GM19463 (cell line): ENCODE data around the gene FOLR3.
"Not testable (repeated sequence)": the region's sequence is repeated elsewhere in the genome, so short reads cannot be mapped to it uniquely, and the experiment has no call there.

Experiments used
- ATAC-seq: cut with Tn5 transposase; IDR thresholded peaks from one replicate; pipeline ENCODE4 v1.9.1; 2021; ENCODE audit warnings: mild to moderate bottlenecking, moderate library complexity; ENCODE audit not compliant: unreplicated experiment

The FOLR3 gene

DNA sequence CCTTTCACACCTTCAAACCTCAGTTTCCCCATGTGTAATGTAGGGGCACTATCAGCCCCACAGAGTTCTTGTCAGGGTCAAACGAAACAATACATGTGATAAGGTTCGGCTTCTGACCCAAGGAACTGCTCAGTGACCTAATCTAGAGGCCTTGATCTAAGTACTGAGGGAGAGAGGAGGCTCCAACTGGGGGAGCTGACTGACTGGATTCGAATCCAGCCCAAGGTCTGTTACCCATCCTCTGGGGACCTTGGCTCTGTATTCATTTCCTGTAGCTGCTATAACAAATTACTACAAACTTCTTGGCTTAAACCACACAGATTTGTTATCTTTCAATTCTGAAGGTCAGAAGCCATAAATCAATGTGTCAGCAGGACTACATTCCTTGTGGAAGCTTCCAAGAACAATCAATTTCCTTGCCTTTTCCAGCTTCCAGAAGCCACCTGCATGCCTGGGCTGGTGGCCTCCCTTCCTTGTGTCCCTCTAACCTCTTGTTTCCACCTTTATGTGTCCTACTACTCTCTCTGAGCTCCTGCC is 12.3 kb upstream of the FOLR3 start:
- no peak for ATAC-seq

DNA sequence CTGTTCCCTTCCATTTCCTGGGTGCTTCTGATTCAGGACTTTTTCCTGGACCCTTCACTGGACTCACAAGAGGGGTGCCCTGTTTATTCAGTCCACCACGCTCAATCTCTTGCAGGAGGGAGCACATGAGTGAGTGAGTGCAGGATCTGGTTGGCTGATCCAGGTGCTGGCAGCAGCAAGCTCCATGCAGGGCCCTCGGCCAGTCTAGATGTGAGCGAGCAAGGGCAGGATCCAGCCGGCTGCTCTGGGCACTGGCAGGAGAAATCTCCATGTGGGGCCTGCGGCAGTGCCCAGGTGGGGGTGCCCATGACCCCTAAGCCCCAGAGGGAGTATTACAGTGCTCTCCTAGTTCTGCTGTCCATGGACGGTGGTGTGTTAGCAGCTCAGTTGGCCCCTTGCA is 11.5 kb upstream of the FOLR3 start:
- no peak for ATAC-seq

DNA sequence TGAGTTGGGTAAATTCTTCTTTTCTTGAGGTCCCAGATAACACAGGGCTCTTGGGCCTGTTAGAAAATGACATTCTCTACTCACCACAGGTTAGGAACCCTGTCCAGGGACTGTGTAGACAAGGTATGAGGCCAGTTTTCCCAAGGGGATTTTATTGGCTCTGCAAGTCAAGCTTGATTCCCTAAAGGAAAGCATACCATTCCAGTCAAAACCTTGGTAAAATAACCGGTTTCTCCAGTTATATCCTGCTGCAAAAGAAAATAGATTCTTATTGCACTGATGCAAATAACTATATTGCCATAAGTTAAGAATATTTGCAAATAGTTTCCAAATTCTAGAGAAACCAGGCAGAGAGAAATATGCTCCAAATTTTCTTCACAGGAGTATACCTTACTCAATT is 9.6 kb upstream of the FOLR3 start:
- ATAC-seq, result no peak

DNA sequence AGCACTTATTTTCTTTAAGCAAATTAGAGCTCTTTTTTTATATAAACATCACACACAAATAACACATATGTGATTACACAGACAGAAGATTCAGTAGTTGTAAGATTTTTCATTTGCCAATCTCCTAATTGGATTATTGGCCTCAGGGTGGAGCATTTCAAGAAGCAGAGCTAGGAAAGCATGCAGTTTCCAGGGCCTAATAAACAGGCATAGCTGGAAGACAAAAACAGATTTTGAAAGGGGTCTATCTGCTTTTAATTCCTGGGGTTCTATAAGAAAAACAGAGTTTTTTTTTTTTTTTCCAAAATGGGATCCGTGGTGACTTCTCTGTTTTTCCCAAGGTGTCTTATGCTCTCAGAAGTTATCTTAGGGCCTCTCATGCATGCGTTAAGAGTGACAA is 7.6 kb upstream of the FOLR3 start:
- ATAC-seq, result no peak

DNA sequence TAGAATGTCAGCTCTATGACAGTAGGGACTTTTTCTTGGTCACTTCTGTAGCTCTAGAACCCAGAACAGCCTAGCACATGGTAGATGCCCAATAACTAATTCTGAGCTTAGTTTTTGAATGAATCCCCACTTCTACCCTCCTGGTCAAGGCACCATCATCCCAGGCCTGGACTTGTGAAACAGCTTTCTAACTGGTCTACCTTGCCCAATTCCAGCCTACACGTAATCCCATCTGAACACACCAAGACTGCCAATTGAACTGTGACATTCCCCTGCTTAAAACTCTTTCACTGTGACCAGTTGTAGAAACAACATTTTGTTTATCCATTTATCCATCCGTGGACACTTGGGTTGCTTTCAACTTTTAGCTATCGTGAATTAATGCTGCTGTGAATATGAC is 6.1 kb upstream of the FOLR3 start:
- no peak for ATAC-seq

DNA sequence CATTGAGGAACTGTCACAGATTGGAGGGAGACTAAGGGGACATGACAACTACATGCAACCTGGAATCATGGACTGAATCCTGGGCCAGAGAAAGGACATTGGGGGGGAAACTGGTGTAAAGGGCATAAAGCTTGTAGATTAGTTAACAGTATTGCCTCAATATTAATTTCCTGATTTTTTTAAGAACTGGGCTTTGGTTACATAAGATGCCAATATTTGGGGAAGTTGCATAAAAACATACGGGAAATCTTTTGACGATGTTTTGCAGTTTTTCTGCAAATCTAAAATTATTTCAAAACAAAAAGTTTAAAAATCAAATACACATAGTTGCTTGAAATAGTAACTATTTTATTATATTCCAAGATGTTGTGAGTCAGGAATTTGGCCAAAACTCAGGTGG is 2.9 kb upstream of the FOLR3 start:
- ATAC-seq, result no peak

DNA sequence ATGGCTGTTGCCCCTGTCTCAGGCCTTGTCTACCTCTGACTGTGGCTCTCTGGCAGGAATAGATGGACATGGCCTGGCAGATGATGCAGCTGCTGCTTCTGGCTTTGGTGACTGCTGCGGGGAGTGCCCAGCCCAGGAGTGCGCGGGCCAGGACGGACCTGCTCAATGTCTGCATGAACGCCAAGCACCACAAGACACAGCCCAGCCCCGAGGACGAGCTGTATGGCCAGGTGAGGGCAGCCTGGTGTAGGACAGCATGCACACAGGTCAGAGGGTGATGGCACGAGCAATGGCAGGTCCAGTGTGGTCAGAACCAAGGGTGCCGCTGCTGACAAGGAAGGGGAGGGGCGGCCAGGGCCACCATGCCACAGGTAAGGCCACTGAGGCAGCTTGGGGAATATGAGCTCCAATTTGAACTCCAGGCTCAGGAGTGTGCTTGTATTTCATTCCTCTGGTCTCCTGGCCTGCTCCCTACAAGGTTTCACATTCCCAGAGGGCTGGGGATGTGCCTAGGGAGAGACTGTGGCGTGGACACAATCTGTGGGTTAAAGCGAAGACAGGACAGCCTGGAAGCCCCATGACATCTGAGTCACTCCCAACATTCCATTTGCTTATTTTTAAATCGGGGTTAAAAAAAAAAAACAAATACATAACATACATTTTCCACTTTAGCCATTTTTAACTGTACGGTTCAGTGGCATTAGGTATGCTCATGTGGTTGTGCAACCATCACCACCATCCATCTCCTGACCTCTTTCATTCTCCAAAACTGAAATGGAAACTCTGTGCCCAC is 562 bp downstream of the FOLR3 start:
- no peak for ATAC-seq

DNA sequence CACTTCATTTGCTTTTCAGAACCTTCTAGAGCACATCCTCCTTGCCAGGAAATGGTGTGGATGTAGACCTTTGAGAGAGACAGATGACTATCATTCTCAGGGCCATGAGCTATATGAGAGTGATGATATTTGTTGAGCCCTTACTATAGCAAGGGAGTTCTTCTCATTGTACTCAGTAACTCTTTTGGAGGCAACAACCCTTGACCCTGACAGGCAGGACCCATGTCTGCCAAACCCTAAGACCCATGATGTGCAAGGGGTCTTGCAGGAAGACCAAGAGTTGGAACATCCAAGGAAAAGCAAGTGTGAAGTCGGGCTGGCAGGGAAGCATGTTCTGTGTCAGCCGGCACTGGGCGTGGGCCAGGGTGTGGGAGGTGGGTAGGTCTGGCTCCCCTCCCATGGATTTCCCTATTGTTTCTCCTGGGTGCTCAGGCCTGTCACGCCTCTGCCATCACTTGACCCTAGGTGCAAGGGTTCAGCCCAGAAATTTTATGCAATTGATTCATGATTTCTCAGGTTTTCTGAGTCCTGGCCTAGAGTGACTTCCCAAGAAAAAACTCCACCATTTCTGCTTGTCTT is 1.2 kb downstream of the FOLR3 start:
- ATAC-seq, result no peak

DNA sequence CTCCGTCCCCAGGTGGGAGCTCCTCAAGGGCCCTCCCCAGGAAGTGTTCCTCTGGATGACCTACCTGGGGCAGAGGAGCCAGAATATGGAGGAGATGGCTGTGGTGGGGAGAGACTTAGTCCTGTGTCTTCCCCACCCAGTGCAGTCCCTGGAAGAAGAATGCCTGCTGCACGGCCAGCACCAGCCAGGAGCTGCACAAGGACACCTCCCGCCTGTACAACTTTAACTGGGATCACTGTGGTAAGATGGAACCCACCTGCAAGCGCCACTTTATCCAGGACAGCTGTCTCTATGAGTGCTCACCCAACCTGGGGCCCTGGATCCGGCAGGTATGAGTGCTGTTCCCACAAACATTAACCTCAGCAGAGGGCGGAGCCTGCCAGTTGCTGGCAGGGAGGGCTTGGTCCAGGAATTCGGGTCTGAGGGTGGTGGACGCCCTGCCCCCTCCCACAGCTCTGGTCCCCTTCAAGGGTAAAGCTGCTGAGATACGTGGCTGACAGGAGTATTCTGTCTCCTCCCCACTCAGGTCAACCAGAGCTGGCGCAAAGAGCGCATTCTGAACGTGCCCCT is 3.4 kb downstream of the FOLR3 start:
- no peak for ATAC-seq

DNA sequence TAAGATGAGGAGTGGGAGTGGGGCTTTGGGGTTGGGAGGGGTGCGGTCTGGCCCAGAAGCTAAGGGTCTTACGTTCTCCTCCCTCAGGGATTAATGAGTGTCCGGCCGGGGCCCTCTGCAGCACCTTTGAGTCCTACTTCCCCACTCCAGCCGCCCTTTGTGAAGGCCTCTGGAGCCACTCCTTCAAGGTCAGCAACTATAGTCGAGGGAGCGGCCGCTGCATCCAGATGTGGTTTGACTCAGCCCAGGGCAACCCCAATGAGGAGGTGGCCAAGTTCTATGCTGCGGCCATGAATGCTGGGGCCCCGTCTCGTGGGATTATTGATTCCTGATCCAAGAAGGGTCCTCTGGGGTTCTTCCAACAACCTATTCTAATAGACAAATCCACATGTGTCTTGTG is 4.0 kb downstream of the FOLR3 start:
- no peak for ATAC-seq

DNA sequence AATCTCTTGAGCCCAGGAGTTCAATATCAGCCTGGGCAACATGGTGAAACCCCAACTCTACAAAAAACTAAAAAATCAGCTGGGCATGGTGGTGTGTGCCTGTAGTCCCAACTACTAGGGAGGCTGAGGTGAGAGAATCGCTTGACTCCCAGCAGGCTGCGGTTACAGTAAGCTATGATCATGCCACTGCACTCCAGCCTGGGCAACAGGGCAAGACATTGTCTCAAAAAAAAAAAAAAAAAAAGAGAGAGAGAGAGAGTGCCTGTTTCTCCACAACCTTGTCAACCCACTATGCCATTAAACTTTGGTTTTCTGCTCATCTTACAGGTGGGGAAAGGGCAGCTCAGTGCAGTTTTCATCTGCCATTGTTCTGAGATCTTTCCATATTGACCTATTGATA is 5.1 kb downstream of the FOLR3 start:
- ATAC-seq, result no peak

DNA sequence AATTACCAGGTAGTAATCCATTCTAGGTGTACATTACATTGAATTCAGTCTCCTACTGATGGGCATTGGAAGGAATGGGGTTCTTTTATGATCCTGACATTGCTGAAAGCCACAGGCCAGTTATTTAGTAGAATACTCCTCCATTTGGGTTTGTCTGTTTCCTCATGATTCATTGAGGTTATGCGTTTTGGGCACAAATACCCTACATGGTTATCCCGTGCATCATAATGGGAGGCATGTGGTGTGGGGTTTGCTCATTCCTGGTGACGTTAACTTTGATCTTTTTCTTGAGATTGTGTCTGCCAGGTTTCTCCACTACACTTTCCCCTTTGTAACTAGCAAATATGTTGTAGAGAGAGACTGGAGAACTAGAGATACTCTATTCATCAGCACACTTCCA is 5.5 kb downstream of the FOLR3 start:
- ATAC-seq, result no peak

DNA sequence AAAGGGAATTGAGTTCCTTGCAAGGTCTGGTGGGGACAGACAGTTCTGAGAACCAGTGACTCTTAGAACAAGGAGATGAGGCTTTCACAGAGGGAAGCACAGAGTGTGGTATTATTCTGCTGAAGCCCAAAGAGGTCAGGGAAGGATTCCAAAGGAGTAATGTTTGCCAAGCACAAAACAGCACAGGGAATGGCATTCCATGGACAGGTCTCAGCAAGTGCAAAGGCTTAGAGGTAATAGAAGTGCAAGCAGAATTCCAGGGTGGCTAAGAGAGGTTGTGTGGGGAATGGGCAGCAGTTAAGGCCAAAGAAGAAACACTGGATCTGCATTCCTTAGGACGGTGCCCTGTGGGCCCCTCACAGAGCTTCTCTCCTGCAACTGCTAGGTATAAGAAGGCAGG is 6.6 kb downstream of the FOLR3 start:
- not testable (repeated sequence) for ATAC-seq

DNA sequence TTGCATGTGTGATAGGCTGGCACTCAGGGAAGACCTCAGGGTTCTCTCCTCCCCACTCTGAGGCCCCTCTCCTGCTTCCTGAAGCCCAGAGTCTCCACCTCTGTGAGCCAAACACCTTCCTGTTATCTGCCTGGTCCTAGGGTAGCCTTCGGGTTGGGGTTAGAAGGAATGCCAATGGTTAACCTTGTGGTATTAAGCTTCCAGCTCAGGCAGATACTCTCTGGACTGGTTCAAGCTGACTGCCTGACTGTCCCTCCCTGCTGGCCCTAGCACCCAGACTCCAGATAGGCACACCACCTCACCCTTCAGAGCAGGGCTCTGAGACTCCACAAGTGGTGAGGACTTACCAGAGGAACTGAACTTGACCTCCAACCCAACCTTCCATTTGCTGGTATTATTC is 7.0 kb downstream of the FOLR3 start:
- ATAC-seq, result not testable (repeated sequence)

DNA sequence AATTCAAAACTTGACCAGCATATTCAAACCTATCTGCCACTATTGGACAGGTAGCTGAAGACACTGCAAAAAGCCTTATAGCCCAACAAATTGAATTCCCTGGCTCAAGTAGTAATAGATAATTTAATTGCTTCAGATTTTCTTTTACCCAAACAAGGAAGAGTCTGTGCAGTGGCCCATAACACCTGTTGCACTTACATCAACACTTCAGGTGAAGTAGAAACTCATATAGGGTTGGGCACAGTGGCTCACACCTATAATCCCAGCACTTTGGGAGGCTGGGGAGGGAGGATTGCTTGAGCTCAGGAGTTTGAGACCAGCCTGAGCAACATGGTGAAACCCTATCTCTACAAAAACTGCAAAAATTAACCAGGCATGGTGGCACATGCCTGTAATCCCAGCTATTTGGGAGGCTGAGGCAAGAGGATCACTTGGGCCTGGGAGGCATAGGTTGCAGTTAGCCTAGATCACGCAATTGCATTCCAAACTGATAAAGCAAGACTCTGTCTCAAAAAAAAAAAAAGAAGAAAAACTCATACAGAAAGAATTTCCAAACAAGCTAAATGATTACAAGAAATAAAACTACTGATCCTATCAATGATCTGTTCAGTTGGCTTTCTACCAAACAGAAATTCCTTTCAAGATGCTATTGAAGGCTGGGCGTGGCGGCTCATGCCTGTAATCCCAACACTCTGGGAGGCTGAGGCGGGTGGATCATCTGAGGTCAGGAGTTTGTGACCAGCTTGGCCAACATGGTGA is 9.5 kb downstream of the FOLR3 start:
- ATAC-seq, result no peak

DNA sequence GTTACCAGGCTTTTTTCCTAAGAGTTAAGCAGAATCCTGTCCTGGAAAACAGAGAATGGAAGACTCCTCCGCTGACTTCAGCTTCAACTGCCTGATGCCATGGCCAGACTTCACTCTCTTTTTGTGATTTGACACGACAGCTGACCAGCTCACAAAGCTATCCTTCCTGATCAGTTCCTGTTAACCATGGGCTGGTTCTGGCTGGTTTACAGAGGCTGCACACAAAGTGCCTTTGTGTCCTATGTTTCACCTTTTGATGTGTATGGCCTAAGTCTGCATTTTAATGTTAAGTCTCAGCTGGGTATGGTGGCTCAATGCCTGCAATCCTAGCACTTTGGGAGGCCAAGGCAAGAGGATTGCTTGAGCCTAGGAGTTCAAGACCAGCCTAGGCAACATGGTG is 11.1 kb downstream of the FOLR3 start:
- no peak for ATAC-seq

DNA sequence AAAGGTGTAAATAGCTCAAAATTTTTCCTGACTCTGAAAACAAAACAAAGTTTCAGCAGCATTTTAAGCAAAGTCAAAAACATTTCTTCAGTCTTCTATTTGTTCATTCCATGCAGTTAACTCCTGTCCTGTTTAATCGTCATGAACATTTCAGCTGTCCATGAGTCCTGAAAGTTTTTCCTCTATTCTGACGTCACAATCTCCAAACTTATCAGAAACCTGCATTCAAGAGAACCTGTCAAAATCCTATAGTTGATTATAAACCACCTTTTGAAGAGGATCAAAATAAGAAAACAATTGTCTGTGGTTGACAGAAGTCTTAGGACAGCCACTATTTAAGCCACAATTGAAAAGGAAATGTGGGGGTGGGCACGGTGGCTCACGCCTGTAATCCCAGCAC is 15.4 kb downstream of the FOLR3 start:
- no peak for ATAC-seq

DNA sequence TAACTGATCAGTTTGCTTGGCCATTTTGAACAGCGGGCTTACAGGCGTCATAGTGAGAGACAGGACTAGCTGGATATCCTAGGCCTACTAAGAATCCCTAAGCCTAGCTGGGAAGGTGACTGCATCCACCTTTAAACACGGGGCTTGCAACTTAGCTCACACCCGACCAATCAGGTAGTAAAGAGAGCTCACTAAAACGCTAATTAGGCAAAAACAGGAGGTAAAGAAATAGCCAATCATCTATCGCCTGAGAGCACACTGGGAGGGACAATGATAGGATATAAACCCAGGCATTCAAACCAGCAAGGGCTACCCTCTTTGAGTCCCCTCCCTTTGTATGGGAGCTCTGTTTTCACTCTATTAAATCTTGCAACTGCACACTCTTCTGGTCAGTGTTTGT is 18.3 kb downstream of the FOLR3 start:
- not testable (repeated sequence) for ATAC-seq

DNA sequence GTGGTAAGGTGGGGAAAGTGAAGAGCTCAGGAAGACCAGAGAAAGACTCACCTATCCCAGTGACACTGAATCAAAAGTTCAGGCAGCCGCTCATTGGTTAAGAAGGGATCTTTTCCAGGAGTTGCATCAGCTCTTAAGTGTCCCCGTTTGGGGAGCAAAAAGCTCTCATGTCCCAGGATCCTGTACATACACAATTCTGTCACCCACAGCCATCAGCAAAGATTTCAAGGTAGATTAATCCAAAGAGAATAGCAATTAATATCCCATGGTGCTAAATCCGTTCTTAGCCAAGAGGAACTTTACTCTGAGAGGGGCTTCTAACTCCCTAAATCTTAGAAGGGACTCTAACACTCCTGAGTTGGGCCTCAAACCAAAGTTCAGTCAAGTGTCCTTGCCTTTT is 19.3 kb downstream of the FOLR3 start:
- no peak for ATAC-seq

DNA sequence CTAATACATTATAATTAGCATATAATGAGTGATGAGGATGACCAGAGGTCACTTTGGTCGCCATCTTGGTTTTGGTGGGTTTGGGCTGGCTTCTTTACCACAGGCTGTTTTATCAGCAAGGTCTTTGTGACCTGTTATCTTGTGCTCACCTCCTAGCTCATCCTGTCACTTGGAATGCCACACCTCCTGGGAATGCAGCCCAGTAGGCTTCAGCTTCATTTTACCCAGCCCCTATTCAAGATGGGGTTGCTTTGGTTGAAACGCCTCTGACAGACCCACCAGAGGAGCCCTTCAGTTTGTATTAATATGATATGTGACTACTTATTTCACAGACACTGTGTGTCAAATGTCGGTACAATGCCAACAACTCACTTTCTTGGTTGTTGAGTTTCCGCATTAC is 20.2 kb downstream of the FOLR3 start:
- no peak for ATAC-seq

DNA sequence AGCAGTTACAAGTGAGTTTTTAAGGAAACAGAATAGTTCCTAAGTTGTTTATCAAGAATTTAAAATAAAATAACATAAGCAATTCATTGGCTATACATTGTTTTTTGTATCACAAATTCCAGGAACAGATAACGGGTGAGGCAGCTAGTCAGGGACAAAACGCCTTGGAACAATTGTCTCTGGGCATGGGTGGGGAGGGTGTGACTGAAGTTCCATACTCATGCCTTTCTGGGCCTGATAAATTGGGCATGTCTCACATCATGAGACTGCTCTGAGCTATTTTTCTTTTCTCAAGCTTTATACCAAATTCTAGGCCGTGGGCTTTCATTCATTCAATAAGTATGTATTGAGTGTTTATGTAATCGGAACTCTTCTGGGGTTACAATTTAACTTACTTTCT is 21.6 kb downstream of the FOLR3 start:
- ATAC-seq, result no peak

DNA sequence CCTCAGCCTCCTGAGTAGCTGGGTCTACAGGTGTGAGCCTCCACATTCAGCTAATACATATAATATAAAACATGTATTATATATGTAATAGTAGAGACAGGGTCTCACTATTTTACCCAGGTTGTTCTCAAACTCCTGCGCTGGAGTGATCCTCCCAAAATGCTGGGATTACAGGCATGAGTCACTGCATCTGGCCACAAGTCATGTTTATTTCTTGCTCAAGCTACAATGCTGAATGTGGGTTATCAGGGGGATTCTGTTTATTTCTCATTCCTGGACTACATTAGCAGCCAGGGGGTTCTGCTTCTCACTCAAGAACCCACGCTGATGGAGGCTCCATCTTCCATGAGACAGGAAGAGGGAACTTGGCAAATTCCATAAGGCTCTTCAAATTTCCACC is 24.8 kb downstream of the FOLR3 start:
- no peak for ATAC-seq
